IMR-90 (cell line): ENCODE results near the gene TNN. TPM values are rescaled to one million over a fixed set of nuclear protein-coding genes. Genes with fewer than 3 reads are reported as not detected.

Experiments
- ATAC-seq: fragments of 200-7000 bp; cut with Tn5 transposase; 2 replicates; pipeline ENCODE4 v1.9.1; 2020; ENCODE audit warnings: low read depth, mild to moderate bottlenecking, moderate library complexity
- BruUV-seq: library from RNA; stranded (reverse); fragments of 400-500 nt; replicated peaks from 2 replicates; lab custom pipeline; 2021; lab: Mats Ljungman, UMichigan
- CTCF ChIA-PET: fragments of 300-600 bp; formaldehyde crosslinking; extraction: SDS; loops from one replicate; lab custom pipeline; 2021; ENCODE audit warnings: antibody characterized with exemption; lab: Yijun Ruan, JAX
- POLR2A ChIA-PET: fragments of 300-600 bp; sonication (Branson Sonifier 250); formaldehyde crosslinking; loops from one replicate; lab custom pipeline; 2022; ENCODE audit warnings: antibody characterized with exemption; ENCODE audit not compliant: unreplicated experiment; lab: Charles Lee
- DNase-seq: peaks from one replicate; pipeline ENCODE4 v3.0.0; 2013
- H2AFZ ChIP-seq: replicated peaks from 2 replicates; pipeline ENCODE3; 2013; ENCODE audit warnings: low read length, mild to moderate bottlenecking; ENCODE audit not compliant: poor library complexity
- H2AK5ac ChIP-seq: 2 replicates; pipeline ENCODE4 v1.6.1; 2013; ENCODE audit warnings: low read depth, low read length, inconsistent platforms
- H2AK9ac ChIP-seq: replicated peaks from 2 replicates; pipeline ENCODE3; 2013; ENCODE audit warnings: mild to moderate bottlenecking, low read depth, low read length, moderate library complexity; ENCODE audit not compliant: poor library complexity
- H2BK120ac ChIP-seq: 2 replicates; pipeline ENCODE4 v1.6.1; 2013; ENCODE audit warnings: low read depth, low read length, inconsistent platforms
- H2BK15ac ChIP-seq: 3 replicates; pipeline ENCODE4 v1.6.1; 2013; ENCODE audit warnings: low read depth, low read length, inconsistent platforms
- H2BK20ac ChIP-seq: 2 replicates; pipeline ENCODE4 v1.6.1; 2013; ENCODE audit warnings: low read depth, mild to moderate bottlenecking, inconsistent platforms, low read length, moderate library complexity
- H2BK5ac ChIP-seq: 2 replicates; pipeline ENCODE4 v1.6.1; 2013; ENCODE audit warnings: mild to moderate bottlenecking, low read depth, low read length, inconsistent platforms; ENCODE audit not compliant: poor library complexity, severe bottlenecking
- H3K14ac ChIP-seq: replicated peaks from 2 replicates; pipeline ENCODE4 v1.6.1; 2013; ENCODE audit warnings: low read depth, low read length, inconsistent platforms
- H3K18ac ChIP-seq: 2 replicates; pipeline ENCODE4 v1.6.1; 2013; ENCODE audit warnings: low read depth, low read length, control low read depth
- H3K23ac ChIP-seq: 2 replicates; pipeline ENCODE4 v1.6.1; 2013; ENCODE audit warnings: low read depth, low read length, inconsistent platforms
- H3K27ac ChIP-seq: 2 replicates; pipeline ENCODE4 v1.5.1; 2013; ENCODE audit warnings: mild to moderate bottlenecking, control low read depth, low read length; ENCODE audit not compliant: insufficient read depth
- H3K27me3 ChIP-seq: 2 replicates; pipeline ENCODE4 v1.6.1; 2013; ENCODE audit warnings: low read length; ENCODE audit not compliant: control insufficient read depth, insufficient read depth
- H3K36me3 ChIP-seq: 2 replicates; pipeline ENCODE4 v1.6.1; 2013; ENCODE audit warnings: low read length, mixed read lengths; ENCODE audit not compliant: control insufficient read depth, insufficient read depth
- H3K4ac ChIP-seq: 2 replicates; pipeline ENCODE4 v1.6.1; 2013; ENCODE audit warnings: low read depth, low read length, inconsistent platforms
- H3K4me1 ChIP-seq: 2 replicates; pipeline ENCODE4 v1.6.1; 2013; ENCODE audit warnings: low read length, mixed read lengths; ENCODE audit not compliant: control insufficient read depth, insufficient read depth
- H3K4me2 ChIP-seq: 2 replicates; pipeline ENCODE4 v1.6.1; 2013; ENCODE audit warnings: low read depth, mild to moderate bottlenecking, control low read depth, low read length, moderate library complexity
- H3K4me3 ChIP-seq: 2 replicates; pipeline ENCODE4 v1.5.1; 2013; ENCODE audit warnings: low read depth, mild to moderate bottlenecking, control low read depth, low read length, moderate library complexity; ENCODE audit not compliant: insufficient read depth
- H3K56ac ChIP-seq: 2 replicates; pipeline ENCODE4 v1.6.1; 2013; ENCODE audit warnings: low read length, inconsistent platforms; ENCODE audit not compliant: insufficient read depth; ENCODE audit errors: extremely low read depth
- H3K79me1 ChIP-seq, 2 experiments: 2 replicates each; pipeline ENCODE4 v1.6.1; 2013; ENCODE audit warnings: low read length in 2 of 2, inconsistent platforms in 1 of 2, low read depth in 1 of 2
- H3K9ac ChIP-seq: 2 replicates; pipeline ENCODE4 v1.6.1; 2013; ENCODE audit warnings: low read depth, low read length, control low read depth
- H3K9me1 ChIP-seq: 2 replicates; pipeline ENCODE4 v1.6.1; 2013; ENCODE audit warnings: low read length, inconsistent platforms; ENCODE audit not compliant: insufficient read depth
- H3K9me3 ChIP-seq: 2 replicates; pipeline ENCODE4 v1.6.1; 2013; ENCODE audit warnings: low read length; ENCODE audit not compliant: control insufficient read depth, insufficient read depth
- H4K20me1 ChIP-seq: 2 replicates; pipeline ENCODE4 v1.6.1; 2013; ENCODE audit warnings: low read length, inconsistent platforms; ENCODE audit not compliant: insufficient read depth
- H4K5ac ChIP-seq: 2 replicates; pipeline ENCODE4 v1.6.1; 2013; ENCODE audit warnings: mild to moderate bottlenecking, low read depth, low read length, control low read depth
- H4K8ac ChIP-seq, 2 experiments: 2 replicates each; pipeline ENCODE4 v1.6.1; 2013; ENCODE audit warnings: low read depth in 2 of 2, low read length in 2 of 2, control low read depth in 1 of 2, inconsistent platforms in 1 of 2
- H4K91ac ChIP-seq: 2 replicates; pipeline ENCODE4 v1.6.1; 2013; ENCODE audit warnings: low read depth, low read length, inconsistent platforms; ENCODE audit not compliant: insufficient read depth
- BHLHE40 ChIP-seq: fragments of 150-350 bp; IDR thresholded peaks from 2 replicates; pipeline ENCODE4 v1.6.1; 2016; ENCODE audit warnings: mild to moderate bottlenecking, low read depth, low read length
- CTCF ChIP-seq: conservative IDR thresholded peaks from 2 replicates; pipeline ENCODE4 v1.5.1; 2012; ENCODE audit warnings: mild to moderate bottlenecking, low read depth, low read length, improper control_type of control experiment
- FOS ChIP-seq: fragments of 150-350 bp; IDR thresholded peaks from 2 replicates; pipeline ENCODE4 v1.6.1; 2016; ENCODE audit warnings: low read depth, low read length
- MAFK ChIP-seq: IDR thresholded peaks from 2 replicates; pipeline ENCODE4 v1.6.1; 2012; ENCODE audit warnings: low read depth, low read length, improper control_type of control experiment
- MAZ ChIP-seq: IDR thresholded peaks from 2 replicates; pipeline ENCODE4 v1.6.1; 2012; ENCODE audit warnings: low read depth, mild to moderate bottlenecking, low read length, improper control_type of control experiment, moderate library complexity, borderline replicate concordance
- NFE2L2 ChIP-seq: fragments of 150-350 bp; IDR thresholded peaks from 2 replicates; pipeline ENCODE4 v1.6.1; 2016; ENCODE audit warnings: low read depth, mild to moderate bottlenecking, low read length
- RAD21 ChIP-seq: IDR thresholded peaks from 2 replicates; pipeline ENCODE4 v1.6.1; 2012; ENCODE audit warnings: low read length, improper control_type of control experiment
- RCOR1 ChIP-seq: IDR thresholded peaks from 2 replicates; pipeline ENCODE4 v1.6.1; 2012; ENCODE audit warnings: mild to moderate bottlenecking, low read length, improper control_type of control experiment; ENCODE audit not compliant: insufficient replicate concordance
- RFX5 ChIP-seq: IDR thresholded peaks from 2 replicates; pipeline ENCODE4 v1.8.0; 2012; ENCODE audit warnings: low read depth, mild to moderate bottlenecking, low read length, moderate library complexity
- SMC3 ChIP-seq: fragments of 150-350 bp; IDR thresholded peaks from 2 replicates; pipeline ENCODE4 v1.6.1; 2016; ENCODE audit warnings: low read depth, mild to moderate bottlenecking, antibody characterized with exemption, low read length, moderate library complexity
- USF2 ChIP-seq: fragments of 150-350 bp; IDR thresholded peaks from 2 replicates; pipeline ENCODE4 v1.6.1; 2017; ENCODE audit warnings: mild to moderate bottlenecking, antibody characterized with exemption, low read length, low read depth
- WGBS, 2 experiments: methylation state at CpG; one replicate each; pipeline versions ENCODE4 v1.1.5 to v1.1.7; 2013; ENCODE audit warnings: missing lambda C conversion rate in 2 of 2; ENCODE audit not compliant: insufficient read length in 1 of 2; ENCODE audit errors: extremely low coverage in 2 of 2; 5-methylcytosine and 5-hydroxymethylcytosine counted together
- dilution Hi-C: fragments of 300-500 bp; cut with HindIII; formaldehyde crosslinking; loops from one replicate; pipeline ENCODE4 v1.14.3; 2018; ENCODE audit warnings: low sequenced_read_pairs; ENCODE audit not compliant: unreplicated experiment
- in situ Hi-C: fragments of 300-500 bp; cut with MboI; formaldehyde crosslinking; loops from 3 replicates; pipeline ENCODE4 v1.14.3; 2019; ENCODE audit warnings: low sequenced_read_pairs, inconsistent platforms, mixed read lengths
- intact Hi-C: fragments of 100-400 bp; cut with micrococcal nuclease; formaldehyde crosslinking; loops from 2 replicates; pipeline ENCODE4 v1.10.0; 2022
- polyA plus RNA-seq, 3 experiments: library from polyadenylated mRNA; depleted of rRNA; stranded (reverse); fragments of >200 nt; gene quantifications; 2 replicates each; pipeline ENCODE4 v1.2.3, GENCODE V29; 2012; ENCODE audit warnings: low replicate concordance in 1 of 3
- total RNA-seq: library from RNA; depleted of rRNA; stranded (reverse); fragments of >200 nt; gene quantifications from 2 replicates; pipeline ENCODE4 v1.2.3, GENCODE V29; 2012

The TNN gene
- total and polyA plus RNA-seq, 2 of the 4 experiments (the other 2 are of a cell fraction) = not detected

GRCh38 chr1:175036476-175036875 lies 31.2 kb upstream of the TNN start:
- Histone ChIP-seq H2AK5ac (no peak overlapping the region), H4K20me1 (no peaks in the 10 kb centered on the region), H3K14ac (no peak overlapping the region), H3K27me3 (peaks cover 6% of the 10 kb centered on the region), H3K4me2 (no peak overlapping the region), H3K18ac (no peak overlapping the region), H3K79me1 (no peaks in the 10 kb centered on the region), H3K56ac (no peak overlapping the region), H4K8ac (no peak overlapping the region), H2AFZ (no peak overlapping the region), H2BK20ac (no peak overlapping the region), H4K5ac (no peak overlapping the region), H2BK120ac (no peak overlapping the region), H2BK5ac (no peak overlapping the region), H3K9me1 (no peaks in the 10 kb centered on the region; the same call in 1 of the 2 replicates), H3K27ac (no peak overlapping the region), H3K36me3 (no peaks in the 10 kb centered on the region), H3K4me3 (no peak overlapping the region), H3K23ac (no peak overlapping the region), H2AK9ac (no peak overlapping the region), H3K9me3 (no peaks in the 10 kb centered on the region), H3K9ac (no peak overlapping the region), H3K4me1 (no peaks in the 10 kb centered on the region), H4K91ac (no peak overlapping the region), H2BK15ac (no peak overlapping the region), H3K4ac (no peak overlapping the region)
- intact Hi-C loops (no loop called here), in situ Hi-C loops (no loop called here), dilution Hi-C loops (no loop called here)
- no CpG with 5 or more reads among the region's 3 CpGs for WGBS, 2 experiments
- ChIA-PET CTCF (no interaction called here), POLR2A (no interaction called here)
- no TSS peak for BruUV-seq
- no peak for DNase-seq
- no peak for TF ChIP-seq RCOR1
- TF ChIP-seq RAD21 = no peak
- no peak for TF ChIP-seq SMC3
- no peak for TF ChIP-seq RFX5
- TF ChIP-seq FOS = no peak
- no peak for TF ChIP-seq MAZ
- TF ChIP-seq BHLHE40 = no peak
- TF ChIP-seq USF2 = no peak
- TF ChIP-seq MAFK = no peak
- TF ChIP-seq NFE2L2 = no peak
- no peak for TF ChIP-seq CTCF
- no peak for ATAC-seq
